ENCODE measurements around the gene TBL3.

- no peak for TF ChIP-seq EP300 (IDR thresholded peaks at IDR 0.05)
- no peak for TF ChIP-seq CTCF (IDR thresholded peaks at IDR 0.05)
- no peak for TF ChIP-seq POLR2AphosphoS5 (IDR thresholded peaks at IDR 0.05)
Measured at GRCh38 chr16:2028146-2028545, 56.3 kb downstream of the TBL3 start.

All from suprapubic skin (tissue), 4 donors.